Effector memory CD4-positive, alpha-beta T cell (primary cell): ENCODE data around the gene NET1.

ENCODE experiments used
- DNase-seq, 3 donors: peaks; one replicate each; pipeline ENCODE4 v3.0.0-alpha.2; 2020
- H3K27ac ChIP-seq: 2 replicates; pipeline ENCODE4 v1.7.0; 2013; ENCODE audit warnings: mild to moderate bottlenecking, low read length, moderate library complexity; ENCODE audit not compliant: insufficient read depth, poor library complexity, severe bottlenecking
- H3K27me3 ChIP-seq: replicated peaks from 2 replicates; pipeline ENCODE4 v1.7.0; 2013; ENCODE audit warnings: mild to moderate bottlenecking, low read length; ENCODE audit not compliant: insufficient read depth, control insufficient read depth, poor library complexity, severe bottlenecking
- H3K36me3 ChIP-seq: 2 replicates; pipeline ENCODE4 v1.7.0; 2013; ENCODE audit warnings: mild to moderate bottlenecking, low read length, moderate library complexity; ENCODE audit not compliant: control insufficient read depth, insufficient read depth
- H3K4me1 ChIP-seq: 2 replicates; pipeline ENCODE4 v1.7.0; 2013; ENCODE audit warnings: low read length, mild to moderate bottlenecking; ENCODE audit not compliant: control insufficient read depth, insufficient read depth, poor library complexity, severe bottlenecking
- H3K4me3 ChIP-seq: 2 replicates; pipeline ENCODE4 v1.7.0; 2013; ENCODE audit warnings: low read length, low read depth, mild to moderate bottlenecking; ENCODE audit not compliant: insufficient read depth, poor library complexity, severe bottlenecking
- H3K9me3 ChIP-seq: 2 replicates; pipeline ENCODE4 v1.7.0; 2013; ENCODE audit warnings: mild to moderate bottlenecking, low read length, moderate library complexity; ENCODE audit not compliant: control insufficient read depth

Gene NET1

GRCh38 chr10:5481121-5481520, 68.8 kb downstream of the NET1 start:
- H3K27me3 ChIP-seq, result no peaks in the 10 kb centered on the region
- DNase-seq, result no peak
- no peaks in the 10 kb centered on the region for H3K36me3 ChIP-seq
- no peaks in the 10 kb centered on the region for H3K4me1 ChIP-seq
- no peaks in the 10 kb centered on the region for H3K9me3 ChIP-seq
- no peak overlapping the region for H3K27ac ChIP-seq
- H3K4me3 ChIP-seq, result no peak overlapping the region

GRCh38 chr10:5482016-5482415, 69.7 kb downstream of the NET1 start:
- Histone ChIP-seq H3K4me1 (no peaks in the 10 kb centered on the region), H3K4me3 (no peak overlapping the region), H3K9me3 (no peaks in the 10 kb centered on the region), H3K27ac (no peak overlapping the region), H3K27me3 (no peaks in the 10 kb centered on the region), H3K36me3 (no peaks in the 10 kb centered on the region)
- DNase-seq, result no peak

DNA sequence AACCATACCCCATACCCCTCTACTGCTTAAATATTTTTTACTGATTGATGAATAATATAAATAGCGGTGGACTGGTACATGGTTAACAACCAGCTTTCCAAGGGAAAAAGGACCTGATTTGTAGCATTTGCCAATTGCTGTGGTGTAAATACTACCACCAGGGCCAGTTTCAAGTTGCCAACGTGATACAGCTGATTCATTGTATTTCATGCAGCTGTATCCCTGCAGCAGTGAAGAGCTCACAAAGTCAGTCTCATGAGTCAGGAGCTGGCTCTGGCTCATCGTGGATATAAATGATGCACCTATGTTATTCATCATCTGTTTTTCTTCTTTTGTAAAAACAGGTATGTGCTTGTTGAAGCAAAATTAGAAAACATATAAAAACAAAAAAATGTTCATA, 71.8 kb downstream of the NET1 start:
- Histone ChIP-seq H3K27ac (no peak overlapping the region), H3K36me3 (no peaks in the 10 kb centered on the region), H3K4me1 (no peaks in the 10 kb centered on the region), H3K27me3 (no peaks in the 10 kb centered on the region), H3K4me3 (no peak overlapping the region), H3K9me3 (no peaks in the 10 kb centered on the region)
- DNase-seq, result no peak

DNA sequence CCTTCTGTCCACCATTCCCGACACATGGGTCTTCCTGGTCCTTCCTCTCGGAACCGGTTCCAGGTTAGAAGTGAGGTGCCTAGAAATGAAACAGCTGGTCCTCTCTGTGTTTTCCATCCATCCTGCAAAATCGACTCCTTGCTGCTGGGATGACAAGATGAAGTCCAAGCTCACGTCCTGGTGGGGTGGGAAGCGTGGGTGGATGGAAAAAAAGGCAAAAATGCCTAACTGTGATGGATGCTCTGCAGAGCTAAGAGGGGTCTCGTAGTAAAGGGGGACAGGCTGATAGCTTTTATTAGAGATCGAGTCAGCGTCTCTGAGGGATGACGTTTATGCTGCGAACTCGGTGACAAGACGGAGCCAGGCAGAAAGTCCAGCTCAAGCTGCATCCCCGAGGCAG, 72.9 kb downstream of the NET1 start:
- Histone ChIP-seq H3K27ac (no peak overlapping the region), H3K9me3 (no peaks in the 10 kb centered on the region), H3K27me3 (no peaks in the 10 kb centered on the region), H3K4me3 (no peak overlapping the region), H3K36me3 (no peaks in the 10 kb centered on the region), H3K4me1 (no peaks in the 10 kb centered on the region)
- DNase-seq, result no peak

DNA sequence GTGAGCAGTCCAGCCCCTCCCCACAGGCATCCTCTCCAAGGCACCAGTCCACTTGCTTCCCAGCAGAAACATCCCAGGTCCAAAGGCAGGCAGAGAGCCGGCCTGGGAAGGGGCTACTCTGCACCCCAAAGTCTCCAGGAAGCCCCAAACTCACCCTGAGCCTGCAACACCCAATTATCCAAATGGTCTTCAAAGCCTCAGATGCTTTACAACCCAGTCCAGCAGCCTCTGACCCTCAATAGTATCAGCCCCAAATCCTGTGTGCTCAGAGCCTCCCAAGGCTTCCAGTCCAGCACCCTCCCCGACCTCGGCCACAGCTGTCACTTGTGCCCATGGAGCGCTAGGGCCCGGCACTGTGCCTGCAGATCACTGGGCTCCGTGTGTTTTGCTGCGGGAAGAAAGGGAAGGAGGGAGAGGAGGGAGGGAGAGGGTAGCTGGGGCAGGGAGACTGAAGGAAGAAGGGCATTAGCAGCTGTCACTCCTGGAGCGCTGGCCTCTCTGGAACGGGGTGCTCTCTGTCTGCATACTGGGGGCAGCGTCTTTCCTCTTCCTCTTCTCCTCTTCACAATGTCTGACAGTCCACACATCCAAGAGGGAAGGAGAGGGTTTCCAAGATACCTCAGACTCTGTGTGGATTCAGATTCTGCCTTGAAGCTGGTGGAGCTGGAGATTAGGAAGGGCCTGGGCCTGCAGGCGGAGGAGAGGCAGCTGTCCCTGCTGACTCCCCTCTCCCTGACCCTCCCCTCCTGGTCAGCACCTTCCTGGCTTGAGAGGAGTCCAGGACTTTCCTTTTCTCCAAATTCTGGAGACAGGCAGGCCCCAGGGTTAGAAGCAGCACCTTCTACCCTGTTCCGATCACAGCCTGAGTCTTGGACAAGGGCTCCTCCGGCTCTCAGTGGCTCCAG, 73.8 kb downstream of the NET1 start:
- Histone ChIP-seq H3K36me3 (no peaks in the 10 kb centered on the region), H3K27me3 (no peaks in the 10 kb centered on the region), H3K9me3 (no peaks in the 10 kb centered on the region), H3K27ac (no peak overlapping the region), H3K4me3 (no peak overlapping the region), H3K4me1 (no peaks in the 10 kb centered on the region)
- DNase-seq, result no peak

- no peak for DNase-seq
- Histone ChIP-seq H3K9me3 (no peaks in the 10 kb centered on the region), H3K27ac (no peak overlapping the region), H3K27me3 (no peaks in the 10 kb centered on the region), H3K36me3 (no peaks in the 10 kb centered on the region), H3K4me1 (no peaks in the 10 kb centered on the region), H3K4me3 (no peak overlapping the region)
Observed at GRCh38 chr10:5486853-5487235, 74.5 kb downstream of the NET1 start.

DNA sequence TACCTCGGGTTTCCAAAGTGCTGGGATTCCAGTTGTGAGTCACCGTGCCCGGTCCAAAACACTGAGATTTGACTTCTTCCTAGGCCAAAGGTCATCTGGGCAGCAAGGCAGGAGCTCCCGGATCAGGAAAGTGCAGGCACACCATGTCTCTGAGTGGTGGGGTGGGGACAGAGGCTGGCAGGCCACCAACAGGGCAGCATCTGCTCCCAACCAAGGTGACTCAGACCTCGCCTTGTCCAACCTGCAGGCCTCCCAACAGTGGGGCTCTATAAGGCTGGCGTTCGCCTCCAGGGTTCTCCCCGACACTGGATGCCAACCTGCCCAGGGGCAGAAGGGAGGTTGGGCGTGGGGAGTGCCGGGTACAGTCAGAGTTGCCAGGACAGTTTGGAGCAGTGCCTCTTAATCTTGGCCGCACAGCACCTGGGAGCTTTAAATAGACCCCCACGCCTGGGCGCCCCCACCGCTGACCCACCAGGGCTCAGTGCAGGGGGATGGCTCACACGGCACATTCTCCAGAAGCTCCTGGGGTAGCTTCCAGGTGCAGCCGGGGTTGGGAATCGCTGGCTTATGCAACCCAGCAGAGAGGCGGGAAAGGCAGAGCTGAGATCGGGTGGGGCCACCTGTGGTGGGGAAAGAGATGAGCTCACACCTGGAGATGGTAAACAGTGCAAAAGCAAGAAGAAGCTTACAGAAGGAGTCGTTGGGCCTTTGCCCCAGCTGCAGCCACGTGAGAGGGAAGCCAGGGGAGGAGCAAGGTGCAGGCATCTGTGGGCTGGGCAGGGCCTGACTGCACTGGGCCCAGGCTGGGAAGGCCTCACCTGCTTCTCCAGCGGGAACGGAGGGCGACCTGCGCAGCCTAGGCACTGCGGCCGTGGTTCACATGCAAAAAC, 76.2 kb downstream of the NET1 start:
- Histone ChIP-seq H3K9me3 (no peaks in the 10 kb centered on the region), H3K27ac (no peak overlapping the region), H3K4me3 (no peak overlapping the region), H3K4me1 (no peaks in the 10 kb centered on the region), H3K36me3 (no peaks in the 10 kb centered on the region), H3K27me3 (no peaks in the 10 kb centered on the region)
- DNase-seq, result no peak

DNA sequence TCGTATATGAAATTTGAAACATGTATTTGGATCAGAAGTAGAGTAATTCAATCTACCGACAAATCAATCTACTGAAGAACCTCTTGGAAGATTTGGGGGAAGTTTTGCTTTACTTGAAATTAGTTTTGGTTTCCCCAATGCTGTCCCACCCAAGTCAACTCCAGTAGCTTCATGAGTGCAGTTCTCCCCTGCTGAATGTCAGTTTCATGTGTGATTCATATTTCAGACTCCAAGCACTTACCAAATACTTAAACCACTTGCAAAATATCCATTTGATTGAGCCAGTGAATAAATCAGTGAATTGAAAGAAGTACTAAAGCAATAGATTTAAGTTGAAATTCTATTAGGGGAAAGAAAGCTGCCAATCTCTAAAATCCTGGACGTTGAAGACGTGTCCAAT, 77.7 kb downstream of the NET1 start:
- Histone ChIP-seq H3K36me3 (no peaks in the 10 kb centered on the region), H3K4me1 (no peaks in the 10 kb centered on the region), H3K9me3 (no peaks in the 10 kb centered on the region), H3K4me3 (no peak overlapping the region), H3K27ac (no peak overlapping the region), H3K27me3 (no peaks in the 10 kb centered on the region)
- no peak for DNase-seq

DNA sequence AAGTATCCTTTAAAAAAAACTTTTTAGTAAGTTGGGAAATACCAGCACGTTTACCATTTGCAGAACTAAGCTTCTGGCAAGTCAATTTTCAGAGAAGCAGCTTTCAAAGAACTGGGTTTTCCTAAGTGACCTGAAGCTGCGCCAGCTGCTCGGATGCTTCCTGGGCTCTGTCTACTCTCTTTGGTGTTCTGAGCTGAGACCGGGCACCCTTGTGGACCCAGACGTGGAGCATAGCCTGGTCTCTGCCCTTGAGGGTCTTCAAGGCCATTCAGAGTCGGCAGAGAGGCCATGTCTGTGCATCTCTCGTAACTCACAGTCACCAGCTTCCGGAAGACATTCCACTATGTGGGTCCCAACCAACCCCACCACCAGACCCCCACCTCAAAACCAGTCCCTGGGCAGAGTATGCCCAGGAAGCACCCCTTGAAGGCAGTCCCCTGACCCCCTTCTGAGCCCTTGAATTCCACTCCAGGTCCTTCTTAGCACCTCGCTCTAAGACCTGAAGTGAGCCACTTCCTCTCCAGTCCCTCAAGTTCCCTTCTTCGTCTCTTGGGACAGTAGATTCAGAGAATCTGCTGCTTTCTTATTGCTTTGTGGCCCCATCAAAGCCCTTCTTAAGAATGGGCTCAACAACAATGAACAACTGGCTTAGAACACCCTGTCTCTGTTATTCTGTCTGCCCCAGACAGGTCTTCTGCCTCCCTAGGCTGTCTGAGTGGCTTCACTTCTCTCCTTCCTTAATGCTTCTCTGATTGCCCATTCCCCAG, 78.5 kb downstream of the NET1 start:
- H3K4me1 ChIP-seq, result no peaks in the 10 kb centered on the region
- no peak for DNase-seq
- no peaks in the 10 kb centered on the region for H3K9me3 ChIP-seq
- H3K27me3 ChIP-seq, result no peaks in the 10 kb centered on the region
- H3K27ac ChIP-seq, result no peak overlapping the region
- no peak overlapping the region for H3K4me3 ChIP-seq
- H3K36me3 ChIP-seq, result no peaks in the 10 kb centered on the region
